Activated CD4-positive, alpha-beta T cell treated with anti-CD3 and anti-CD28 coated beads, Interleukin-2, amount 50 U/mL, for 1 hour (primary cell): ENCODE measurements around the gene MSH5.
"Not testable (repeated sequence)": the region's sequence is repeated elsewhere in the genome, so short reads cannot be mapped to it uniquely, and the experiment has no call there.

Source experiments
- DNase-seq: peaks from one replicate; pipeline ENCODE4 v3.0.0-alpha.2; 2020

Gene MSH5

GRCh38 chr6:31781244-31782125, 41.7 kb downstream of the MSH5 start:
- DNase-seq: no peak

GRCh38 chr6:31782126-31782855, 42.5 kb downstream of the MSH5 start:
- DNase-seq: no peak

GRCh38 chr6:31784098-31784925, 44.5 kb downstream of the MSH5 start:
- no peak for DNase-seq

GRCh38 chr6:31785475-31785874, 45.7 kb downstream of the MSH5 start:
- DNase-seq: no peak

- peak; percentile 33 for DNase-seq
Measured at GRCh38 chr6:31791324-31792089, 51.7 kb downstream of the MSH5 start.

GRCh38 chr6:31792090-31792374, 52.2 kb downstream of the MSH5 start:
- no peak for DNase-seq

GRCh38 chr6:31792761-31793171, 53.0 kb downstream of the MSH5 start:
- no peak for DNase-seq

GRCh38 chr6:31793927-31794245, 54.1 kb downstream of the MSH5 start:
- DNase-seq: not testable (repeated sequence)

GRCh38 chr6:31794294-31794865, 54.6 kb downstream of the MSH5 start:
- no peak for DNase-seq

GRCh38 chr6:31794866-31795615, 55.2 kb downstream of the MSH5 start:
- DNase-seq: no peak

GRCh38 chr6:31795616-31796298, 56.0 kb downstream of the MSH5 start, which contains the start of gene VARS1:
Gene VARS1 (minus strand): TSS chr6:31795752. CDS start chr6:31795217, 535 bp downstream.
- DNase-seq: peak; percentile 80

GRCh38 chr6:31796993-31797385, 57.2 kb downstream of the MSH5 start:
- no peak for DNase-seq

GRCh38 chr6:31797588-31797987, 57.8 kb downstream of the MSH5 start:
- peak; percentile 19 for DNase-seq

- no peak for DNase-seq
Measured at GRCh38 chr6:31799781-31800180, 60.0 kb downstream of the MSH5 start.

- DNase-seq: not testable (repeated sequence)
Measured at GRCh38 chr6:31801031-31801927, 61.5 kb downstream of the MSH5 start.

- DNase-seq: no peak
Measured at GRCh38 chr6:31805939-31806469, 66.2 kb downstream of the MSH5 start.

GRCh38 chr6:31806470-31807272, 66.9 kb downstream of the MSH5 start, which contains the start of gene LSM2:
Gene LSM2 (minus strand): TSS chr6:31806966. CDS start chr6:31806757, 209 bp downstream.
- DNase-seq: peak; percentile 95

GRCh38 chr6:31808599-31808998, 68.8 kb downstream of the MSH5 start:
- not testable (repeated sequence) for DNase-seq
